ENCODE results near the gene LMO2.
A peak's percentile ranks its signal among the peaks of the same experiment; 100 is the strongest.
"Not testable (repeated sequence)": the region's sequence is repeated elsewhere in the genome, so short reads cannot be mapped to it uniquely, and the experiment has no call there.

The LMO2 gene

GRCh38 chr11:33832676-33833075, 59.2 kb downstream of the LMO2 start:
- H3K27ac ChIP-seq: no peak overlapping the region

GRCh38 chr11:33830903-33831648, 60.8 kb downstream of the LMO2 start:
- Histone ChIP-seq H3K27ac (no peak overlapping the region), H3K4me3 (no peak overlapping the region)

More at GRCh38 chr11:33832676-33833075, 59.2 kb downstream of the LMO2 start:
- no peak overlapping the region for H3K4me3 ChIP-seq

DNA sequence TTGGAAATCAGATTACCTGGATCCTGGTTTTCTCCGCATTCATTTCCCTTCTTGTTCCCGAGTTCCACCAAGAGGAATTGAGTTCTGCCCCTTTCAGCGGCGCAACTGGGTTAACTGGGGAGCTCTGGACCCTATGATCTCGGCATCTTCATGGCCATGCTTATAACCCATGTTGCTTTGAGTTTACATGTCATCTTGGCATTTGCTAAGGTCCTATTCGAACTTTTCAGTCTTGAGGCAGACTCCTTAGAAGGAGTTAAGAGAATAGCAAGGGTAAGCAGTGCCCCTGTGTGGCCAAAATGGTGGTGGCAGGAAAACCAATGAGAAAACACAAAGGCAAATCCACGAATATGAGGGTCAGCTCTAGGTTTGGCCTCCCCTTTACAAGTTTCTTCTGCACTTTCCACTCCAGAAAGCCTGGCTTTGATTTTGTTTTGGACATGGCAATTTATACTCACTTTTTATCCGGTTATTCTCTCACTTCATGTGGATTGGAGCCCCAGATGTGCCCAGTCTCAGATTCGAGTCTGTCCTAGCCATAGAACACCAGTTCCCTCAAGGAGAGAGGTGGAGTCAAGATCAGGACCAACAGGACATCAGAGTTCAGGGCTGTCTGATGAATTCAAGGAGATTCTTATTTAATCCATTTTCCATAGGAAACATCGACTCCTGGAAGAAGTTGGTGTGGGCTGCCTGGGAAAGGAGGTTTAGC, 62.3 kb downstream of the LMO2 start:
- H3K4me3 ChIP-seq: peak overlapping the region; percentile 7 to 30 (median 16)
- H3K27ac ChIP-seq: no peak overlapping the region

DNA sequence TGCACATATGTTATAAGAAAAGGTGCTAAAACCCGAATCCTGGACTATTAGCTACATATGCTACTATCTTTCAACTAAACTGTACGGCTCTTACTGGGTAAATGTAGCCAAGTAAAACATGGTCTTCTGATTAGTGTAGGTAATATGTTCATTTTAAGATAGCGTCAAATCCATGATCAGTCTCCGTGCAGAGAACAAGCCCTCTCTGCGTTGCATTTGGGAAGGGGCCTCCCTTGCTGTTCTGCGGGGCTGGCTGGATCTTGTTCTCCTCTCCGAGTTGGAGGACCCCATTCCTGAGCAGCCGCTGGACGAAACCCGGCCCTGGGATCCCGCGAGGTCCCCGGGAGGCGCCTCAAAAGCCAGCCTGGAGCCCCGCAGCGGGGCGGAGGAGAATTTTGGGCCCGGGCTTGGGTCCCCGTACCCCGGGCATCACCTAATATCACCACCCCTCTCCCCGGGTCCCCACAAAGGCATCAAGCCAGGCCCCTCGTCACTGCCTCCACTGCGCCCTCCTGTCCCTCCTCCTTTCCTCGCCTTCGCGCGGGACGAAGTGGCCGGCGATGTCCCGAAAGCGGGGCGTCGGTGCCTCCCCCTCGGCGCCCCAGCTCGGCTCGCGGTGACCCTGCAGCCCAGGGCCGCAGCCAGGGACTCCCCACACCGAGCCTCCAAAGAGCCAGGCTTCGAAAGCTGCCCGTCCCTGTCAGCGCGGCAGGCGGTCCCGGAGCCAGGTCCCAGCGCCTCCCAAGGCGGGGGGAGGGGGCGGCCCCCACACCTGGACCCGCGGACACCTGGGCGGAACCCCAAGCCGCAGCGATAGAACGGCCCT, 63.1 kb downstream of the LMO2 start:
- H3K4me3 ChIP-seq: peak overlapping the region; percentile 7 to 30 (median 16)

DNA sequence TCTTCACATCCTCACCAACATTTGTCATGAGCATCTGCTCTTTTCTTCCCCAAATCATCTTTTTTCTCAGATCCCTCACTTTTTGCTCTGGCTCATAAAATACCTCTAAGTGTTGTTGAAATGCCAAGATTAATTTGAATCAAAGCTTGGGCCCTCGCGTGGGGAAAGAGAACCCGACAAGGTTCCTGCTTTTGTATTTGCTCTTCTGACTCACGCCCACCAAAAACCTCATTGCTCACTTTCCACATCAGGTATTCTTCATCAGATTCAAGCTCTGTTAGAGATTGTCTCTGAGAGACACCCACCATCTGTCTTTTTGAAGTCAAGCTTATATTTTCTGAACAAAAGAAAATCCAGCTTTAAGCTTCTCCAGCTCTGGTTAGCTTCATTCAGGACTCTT, 64.7 kb downstream of the LMO2 start:
- no peak overlapping the region for H3K27ac ChIP-seq

More for the DNA sequence above, 63.1 kb downstream of the LMO2 start:
- H3K27ac ChIP-seq: no peak overlapping the region

GRCh38 chr11:33825854-33826560, 65.9 kb downstream of the LMO2 start:
- H3K4me3 ChIP-seq: no peak overlapping the region
- no peak overlapping the region for H3K27ac ChIP-seq

More for the DNA sequence above, 64.7 kb downstream of the LMO2 start:
- no peak overlapping the region for H3K4me3 ChIP-seq

GRCh38 chr11:33822981-33823380, 68.9 kb downstream of the LMO2 start:
- H3K27ac ChIP-seq: not testable (repeated sequence)

GRCh38 chr11:33819278-33820035, 72.4 kb downstream of the LMO2 start:
- no peak overlapping the region for H3K4me3 ChIP-seq
- H3K27ac ChIP-seq: no peak overlapping the region

More at GRCh38 chr11:33822981-33823380, 68.9 kb downstream of the LMO2 start:
- not testable (repeated sequence) for H3K4me3 ChIP-seq
